Smooth muscle cell (in vitro differentiated cells): Measurements from ENCODE around the gene POLR2C. TPM values are rescaled to one million over a fixed set of nuclear protein-coding genes. Genes with fewer than 3 reads are reported as not detected.

Experiments used
- DNase-seq: peaks from one replicate; lab custom pipeline; 2025; ENCODE audit not compliant: unreplicated experiment; lab: John Stamatoyannopoulos, UW
- H2AFZ ChIP-seq: fragments of 200-600 bp; sonication (generic); 2 replicates; pipeline ENCODE4 v1.6.0; 2016; ENCODE audit warnings: antibody characterized with exemption, low read depth, mild to moderate bottlenecking
- H3F3A ChIP-seq: fragments of 200-600 bp; sonication (generic); 2 replicates; pipeline ENCODE4 v1.6.0; 2017; ENCODE audit warnings: antibody characterized with exemption, low read depth
- H3K27ac ChIP-seq: fragments of 200-600 bp; sonication (generic); 2 replicates; pipeline ENCODE4 v1.5.1; 2016; ENCODE audit warnings: low read depth, mild to moderate bottlenecking
- H3K27me3 ChIP-seq: fragments of 200-600 bp; sonication (generic); 2 replicates; pipeline ENCODE4 v1.6.1; 2016; ENCODE audit warnings: low read depth, mild to moderate bottlenecking
- H3K36me3 ChIP-seq: fragments of 200-600 bp; sonication (generic); 2 replicates; pipeline ENCODE4 v1.5.1; 2016; ENCODE audit warnings: low read depth
- H3K4me1 ChIP-seq: fragments of 200-600 bp; sonication (generic); 2 replicates; pipeline ENCODE4 v1.5.1; 2016; ENCODE audit warnings: low read depth
- H3K4me2 ChIP-seq: fragments of 200-600 bp; sonication (generic); 2 replicates; pipeline ENCODE4 v1.6.0; 2016; ENCODE audit warnings: mild to moderate bottlenecking
- H3K4me3 ChIP-seq: fragments of 200-600 bp; sonication (generic); 2 replicates; pipeline ENCODE4 v1.5.1; 2016; ENCODE audit warnings: mild to moderate bottlenecking
- H3K79me2 ChIP-seq: fragments of 200-600 bp; sonication (generic); 2 replicates; pipeline ENCODE4 v1.6.0; 2016; ENCODE audit warnings: low read depth, mild to moderate bottlenecking
- H3K9ac ChIP-seq: fragments of 200-600 bp; sonication (generic); 2 replicates; pipeline ENCODE4 v1.6.0; 2016; ENCODE audit warnings: low read depth
- H3K9me3 ChIP-seq: fragments of 200-600 bp; sonication (generic); replicated peaks from 2 replicates; pipeline ENCODE4 v1.5.1; 2016; ENCODE audit warnings: low read depth
- H4K20me1 ChIP-seq: fragments of 200-600 bp; sonication (generic); 2 replicates; pipeline ENCODE4 v1.6.0; 2016; ENCODE audit warnings: low read depth
- CTCF ChIP-seq: fragments of 200-600 bp; sonication (generic); IDR thresholded peaks from 2 replicates; pipeline ENCODE4 v1.5.1; 2017; ENCODE audit warnings: borderline replicate concordance, mild to moderate bottlenecking, antibody characterized with exemption; ENCODE audit not compliant: insufficient read depth, poor library complexity, severe bottlenecking
- WGBS: methylation state at CpG from one replicate; pipeline ENCODE4 v1.1.7; 2016; ENCODE audit warnings: low lambda C conversion rate; 5-methylcytosine and 5-hydroxymethylcytosine counted together
- polyA plus RNA-seq: library from polyadenylated mRNA; unstranded; fragments of >200 nt; fragmentation: Nextera tagmentation; extraction: Ambion mirVana; gene quantifications from 2 replicates; pipeline ENCODE4 v1.2.1, GENCODE V29; 2016
- total RNA-seq: library from RNA; depleted of rRNA; stranded (reverse); fragments of >200 nt; gene quantifications from 2 replicates; pipeline ENCODE4 v1.2.3, GENCODE V29; 2014

The POLR2C gene
- total and polyA plus RNA-seq, 2 experiments from 2014 or later, result 67.3 to 90.0 TPM

- WGBS, result 31% methylated on average over 35 of the region's 36 CpGs
- no peaks in the 10 kb centered on the region for H3K9me3 ChIP-seq
- H3K27me3 ChIP-seq, result no peaks in the 10 kb centered on the region
- TF ChIP-seq CTCF, result no peak
- peaks cover 30% of the 10 kb centered on the region for H3K4me1 ChIP-seq
- H3K4me2 ChIP-seq, result peak overlapping the region; percentile 83
- no peak overlapping the region for H3K9ac ChIP-seq
- DNase-seq, result no peak
- H2AFZ ChIP-seq, result no peak overlapping the region
- peak overlapping the region; percentile 43 for H3K4me3 ChIP-seq
- no peak overlapping the region for H3K27ac ChIP-seq
- peaks cover 69% of the 10 kb centered on the region for H3K79me2 ChIP-seq
- H3F3A ChIP-seq, result peaks cover 14% of the 10 kb centered on the region
- peaks cover 72% of the 10 kb centered on the region for H4K20me1 ChIP-seq
- no peaks in the 10 kb centered on the region for H3K36me3 ChIP-seq
Observed at GRCh38 chr16:57479205-57479975, 16.9 kb downstream of the POLR2C start.

- Histone ChIP-seq H3K27me3 (no peaks in the 10 kb centered on the region), H3K27ac (no peak overlapping the region), H3K4me3 (peak overlapping the region; percentile 43), H2AFZ (no peak overlapping the region), H3K4me1 (peaks cover 30% of the 10 kb centered on the region), H3K36me3 (no peaks in the 10 kb centered on the region), H4K20me1 (peaks cover 75% of the 10 kb centered on the region), H3K79me2 (peaks cover 77% of the 10 kb centered on the region), H3F3A (peaks cover 14% of the 10 kb centered on the region), H3K4me2 (peak overlapping the region; percentile 83), H3K9me3 (no peaks in the 10 kb centered on the region), H3K9ac (no peak overlapping the region)
- no peak for TF ChIP-seq CTCF
- DNase-seq, result no peak
- WGBS, result 14% methylated on average over 15 of the region's 15 CpGs
Observed at GRCh38 chr16:57479976-57480753, 17.7 kb downstream of the POLR2C start.

GRCh38 chr16:57480754-57481230 lies 18.3 kb downstream of the POLR2C start:
- Histone ChIP-seq H3K79me2 (peaks cover 83% of the 10 kb centered on the region), H3F3A (peaks cover 14% of the 10 kb centered on the region), H3K4me1 (peaks cover 30% of the 10 kb centered on the region), H3K27ac (no peak overlapping the region), H3K9ac (no peak overlapping the region), H3K9me3 (no peaks in the 10 kb centered on the region), H3K4me3 (no peak overlapping the region), H3K36me3 (no peaks in the 10 kb centered on the region), H4K20me1 (peaks cover 73% of the 10 kb centered on the region), H3K27me3 (no peaks in the 10 kb centered on the region), H2AFZ (no peak overlapping the region), H3K4me2 (no peak overlapping the region)
- 65% methylated on average over 6 of the region's 6 CpGs for WGBS
- no peak for DNase-seq
- no peak for TF ChIP-seq CTCF
